ENCODE data around the gene TMC7.

Gene TMC7

GRCh38 chr16:19092653-19093410 is 109.1 kb downstream of the TMC7 start:
- DNase-seq: no peak

- no peak for DNase-seq
Observed at GRCh38 chr16:19093631-19094541, 110.2 kb downstream of the TMC7 start.

GRCh38 chr16:19094542-19095365 is 111.0 kb downstream of the TMC7 start:
- no peak for DNase-seq

GRCh38 chr16:19095654-19096053 is 111.9 kb downstream of the TMC7 start:
- no peak for DNase-seq

- no peak for DNase-seq
Observed at GRCh38 chr16:19098173-19098572, 114.4 kb downstream of the TMC7 start.

GRCh38 chr16:19102187-19102872 is 118.6 kb downstream of the TMC7 start:
- no peak for DNase-seq

GRCh38 chr16:19104607-19105006 is 120.9 kb downstream of the TMC7 start:
- DNase-seq: no peak

- no peak for DNase-seq
Observed at GRCh38 chr16:19105131-19105530, 121.4 kb downstream of the TMC7 start.

- DNase-seq: no peak
Observed at GRCh38 chr16:19105891-19106624, 122.3 kb downstream of the TMC7 start.

- no peak for DNase-seq
Observed at GRCh38 chr16:19106625-19107020, 122.9 kb downstream of the TMC7 start.

GRCh38 chr16:19108409-19109287 is 124.9 kb downstream of the TMC7 start:
- DNase-seq: no peak

GRCh38 chr16:19109288-19109664 is 125.5 kb downstream of the TMC7 start:
- DNase-seq: no peak

GRCh38 chr16:19110537-19111360 is 127.0 kb downstream of the TMC7 start:
- no peak for DNase-seq

GRCh38 chr16:19112099-19112407 is 128.3 kb downstream of the TMC7 start:
- no peak for DNase-seq
